SH-SY5Y (cell line): ENCODE data around the gene ABCC4.

Experiments
- GATA2 ChIP-seq: IDR thresholded peaks from 2 replicates; pipeline ENCODE4 v1.6.1; 2011; ENCODE audit warnings: mild to moderate bottlenecking, low read depth, low read length
- GATA3 ChIP-seq: IDR thresholded peaks from 2 replicates; pipeline ENCODE4 v1.6.1; 2011; ENCODE audit warnings: low read depth, mild to moderate bottlenecking, low read length, moderate library complexity

DNA sequence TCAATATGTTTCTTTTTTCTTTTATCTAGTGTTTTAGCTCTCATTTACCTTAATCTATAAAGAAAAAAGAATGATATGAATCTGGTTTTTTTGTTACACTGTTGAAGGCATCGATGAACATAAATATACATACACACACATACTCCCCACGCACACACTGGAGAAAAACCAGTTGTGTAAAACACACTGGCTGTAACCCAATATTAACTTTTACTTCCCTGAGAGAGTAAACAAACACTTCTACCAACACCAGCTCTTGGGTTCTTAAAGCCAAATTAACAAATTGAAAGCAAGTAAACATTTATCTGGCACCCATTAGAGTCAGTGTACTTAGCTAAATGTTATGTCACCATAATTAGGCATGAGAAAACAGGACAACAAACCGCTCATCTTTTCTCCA lies 145.7 kb downstream of the ABCC4 start:
- TF ChIP-seq GATA2 (no peak), GATA3 (no peak)
